ENCODE data around the gene C10orf71. TPM values are rescaled to one million over a fixed set of nuclear protein-coding genes. Genes with fewer than 3 reads are reported as not detected.

C10orf71 gene
- total RNA-seq, 2 donors from 2014 or later = 0.82 TPM; not detected in 1

DNA sequence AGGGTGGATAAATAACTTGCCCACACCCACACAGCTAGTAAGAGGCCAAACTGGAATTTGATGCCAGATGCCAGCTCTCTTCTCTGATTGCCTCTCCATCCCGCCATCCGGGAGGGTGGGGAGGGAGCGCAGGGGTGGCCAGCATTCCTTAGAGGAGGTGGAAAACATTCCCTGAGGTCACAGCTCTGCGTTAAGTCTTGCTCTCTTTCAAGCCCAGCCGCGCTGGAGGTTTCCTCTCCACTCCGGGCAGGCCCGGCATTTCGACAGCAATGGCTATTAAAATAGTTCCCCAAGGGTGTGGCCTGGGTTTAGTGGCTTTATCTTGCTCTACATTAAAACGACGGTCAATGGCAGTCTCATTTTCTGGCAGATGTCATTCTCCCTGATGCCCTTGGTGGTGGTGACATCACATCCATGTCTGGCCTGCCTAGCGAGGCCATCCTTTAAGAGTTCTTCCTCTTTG lies 16.1 kb upstream of the C10orf71 start:
- H3K4me3 ChIP-seq = no peak overlapping the region
- no peak for DNase-seq (ENCODE audit: low spot score)
- no peak overlapping the region for H3K27ac ChIP-seq
- H3K36me3 ChIP-seq = no peaks in the 10 kb centered on the region
- H3K27me3 ChIP-seq (replicated peaks; ENCODE audit: insufficient read depth) = peaks cover 4% of the 10 kb centered on the region
- TF ChIP-seq, protein P1, sequence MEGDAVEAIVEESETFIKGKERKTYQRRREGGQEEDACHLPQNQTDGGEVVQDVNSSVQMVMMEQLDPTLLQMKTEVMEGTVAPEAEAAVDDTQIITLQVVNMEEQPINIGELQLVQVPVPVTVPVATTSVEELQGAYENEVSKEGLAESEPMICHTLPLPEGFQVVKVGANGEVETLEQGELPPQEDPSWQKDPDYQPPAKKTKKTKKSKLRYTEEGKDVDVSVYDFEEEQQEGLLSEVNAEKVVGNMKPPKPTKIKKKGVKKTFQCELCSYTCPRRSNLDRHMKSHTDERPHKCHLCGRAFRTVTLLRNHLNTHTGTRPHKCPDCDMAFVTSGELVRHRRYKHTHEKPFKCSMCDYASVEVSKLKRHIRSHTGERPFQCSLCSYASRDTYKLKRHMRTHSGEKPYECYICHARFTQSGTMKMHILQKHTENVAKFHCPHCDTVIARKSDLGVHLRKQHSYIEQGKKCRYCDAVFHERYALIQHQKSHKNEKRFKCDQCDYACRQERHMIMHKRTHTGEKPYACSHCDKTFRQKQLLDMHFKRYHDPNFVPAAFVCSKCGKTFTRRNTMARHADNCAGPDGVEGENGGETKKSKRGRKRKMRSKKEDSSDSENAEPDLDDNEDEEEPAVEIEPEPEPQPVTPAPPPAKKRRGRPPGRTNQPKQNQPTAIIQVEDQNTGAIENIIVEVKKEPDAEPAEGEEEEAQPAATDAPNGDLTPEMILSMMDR (IDR thresholded peaks at IDR 0.05) = no peak
- TF ChIP-seq POLR2A (IDR thresholded peaks at IDR 0.05) = no peak
- no peak for TF ChIP-seq POLR2AphosphoS5 (IDR thresholded peaks at IDR 0.05)
- no peaks in the 10 kb centered on the region for H3K9me3 ChIP-seq
- intact Hi-C loops (cut with DNase I) = no loop called here
- H3K4me1 ChIP-seq (replicated peaks) = no peaks in the 10 kb centered on the region
- WGBS = 24% methylated on average over 12 of the region's 12 CpGs

DNA sequence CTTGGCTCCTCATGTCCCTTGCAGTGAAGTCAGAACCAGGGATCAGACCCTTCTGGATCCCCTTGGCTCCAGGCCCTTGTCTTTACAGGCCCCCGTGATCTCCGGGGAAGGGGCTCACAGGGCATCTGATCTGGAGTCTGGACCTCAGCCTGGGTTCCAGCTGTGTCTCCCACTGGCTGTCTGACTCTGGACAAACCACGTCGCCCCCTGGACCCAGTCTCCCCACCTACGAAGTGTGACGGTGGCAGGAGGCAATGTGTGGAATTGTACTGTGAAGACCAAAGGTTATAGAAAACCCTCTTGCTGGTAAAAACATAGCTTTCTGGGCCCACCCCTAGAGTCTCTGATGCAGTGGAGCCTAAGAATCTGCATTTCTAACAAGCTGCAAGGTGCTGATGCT lies 15.5 kb upstream of the C10orf71 start:
- DNase-seq (ENCODE audit: low spot score) = no peak
- WGBS = 93% methylated on average over 6 of the region's 6 CpGs
- intact Hi-C loops (cut with DNase I) = no loop called here

DNA sequence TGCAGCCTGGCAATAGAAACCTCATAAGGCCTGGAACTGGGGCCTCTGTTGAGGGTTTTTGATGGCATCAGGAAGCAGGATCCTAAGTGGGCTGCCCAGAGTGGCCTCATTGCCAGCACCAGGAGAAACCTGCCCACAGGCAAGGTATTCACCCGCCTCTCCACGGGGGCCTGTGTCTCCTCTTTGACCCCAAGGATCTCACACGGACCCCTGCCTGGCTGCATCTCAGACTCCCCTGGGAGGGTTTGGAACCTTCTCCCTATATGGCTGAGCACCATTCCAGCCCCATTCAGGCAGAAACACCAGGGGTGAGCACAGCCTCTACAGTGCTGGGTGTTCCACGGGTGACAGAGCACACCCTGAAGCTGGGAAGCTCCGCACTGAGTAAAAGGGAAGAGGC lies 14.6 kb upstream of the C10orf71 start:
- H3K4me3 ChIP-seq = no peak overlapping the region
- H3K36me3 ChIP-seq = no peaks in the 10 kb centered on the region
- H3K9me3 ChIP-seq = no peaks in the 10 kb centered on the region
- intact Hi-C loops (cut with DNase I) = no loop called here
- TF ChIP-seq POLR2A (IDR thresholded peaks at IDR 0.05) (no peak), POLR2AphosphoS5 (IDR thresholded peaks at IDR 0.05) (no peak)
- TF ChIP-seq, protein P1 (IDR thresholded peaks at IDR 0.05) = no peak
- no peak for DNase-seq (ENCODE audit: low spot score)
- 92% methylated on average over 5 of the region's 5 CpGs for WGBS
- no peak overlapping the region for H3K27ac ChIP-seq
- H3K27me3 ChIP-seq (replicated peaks; ENCODE audit: insufficient read depth) = peaks cover 4% of the 10 kb centered on the region
- H3K4me1 ChIP-seq (replicated peaks) = no peaks in the 10 kb centered on the region

More for the DNA sequence above, 15.5 kb upstream of the C10orf71 start:
- Histone ChIP-seq H3K4me3 (no peak overlapping the region), H3K27me3 (replicated peaks; ENCODE audit: insufficient read depth) (peaks cover 4% of the 10 kb centered on the region), H3K36me3 (no peaks in the 10 kb centered on the region), H3K4me1 (replicated peaks) (no peaks in the 10 kb centered on the region), H3K9me3 (no peaks in the 10 kb centered on the region), H3K27ac (no peak overlapping the region)
- TF ChIP-seq POLR2AphosphoS5 (IDR thresholded peaks at IDR 0.05) (no peak), POLR2A (IDR thresholded peaks at IDR 0.05) (no peak)
- TF ChIP-seq, protein P1 (IDR thresholded peaks at IDR 0.05) = no peak

DNA sequence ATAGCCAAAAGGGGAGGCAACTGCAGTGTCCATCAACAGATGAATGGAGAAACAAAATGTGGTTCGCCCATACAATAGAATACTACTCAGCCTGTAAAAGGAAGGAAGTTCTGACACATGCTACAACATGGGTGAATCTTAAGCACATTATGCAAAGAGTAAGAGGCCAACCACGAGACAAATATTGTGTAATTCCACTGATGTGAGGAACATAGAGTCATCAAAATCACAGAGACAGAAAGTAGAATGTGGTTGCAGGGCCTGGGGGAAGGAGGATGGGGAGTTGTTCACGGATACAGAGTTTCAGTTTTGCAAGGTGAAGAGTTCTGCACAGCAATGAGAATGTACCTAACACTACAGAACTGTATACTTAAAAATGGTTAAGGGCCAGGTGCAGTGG lies 13.7 kb upstream of the C10orf71 start:
- no peaks in the 10 kb centered on the region for H3K36me3 ChIP-seq
- H3K27me3 ChIP-seq (replicated peaks; ENCODE audit: insufficient read depth) = no peaks in the 10 kb centered on the region
- DNase-seq (ENCODE audit: low spot score) = no peak
- 79% methylated on average over 3 of the region's 3 CpGs for WGBS
- H3K27ac ChIP-seq = no peak overlapping the region
- no peak overlapping the region for H3K4me3 ChIP-seq
- no peak for TF ChIP-seq POLR2A (IDR thresholded peaks at IDR 0.05)
- TF ChIP-seq, protein P1 (IDR thresholded peaks at IDR 0.05) = no peak
- no peak for TF ChIP-seq POLR2AphosphoS5 (IDR thresholded peaks at IDR 0.05)
- H3K4me1 ChIP-seq (replicated peaks) = no peaks in the 10 kb centered on the region
- intact Hi-C loops (cut with DNase I) = no loop called here
- H3K9me3 ChIP-seq = no peaks in the 10 kb centered on the region

DNA sequence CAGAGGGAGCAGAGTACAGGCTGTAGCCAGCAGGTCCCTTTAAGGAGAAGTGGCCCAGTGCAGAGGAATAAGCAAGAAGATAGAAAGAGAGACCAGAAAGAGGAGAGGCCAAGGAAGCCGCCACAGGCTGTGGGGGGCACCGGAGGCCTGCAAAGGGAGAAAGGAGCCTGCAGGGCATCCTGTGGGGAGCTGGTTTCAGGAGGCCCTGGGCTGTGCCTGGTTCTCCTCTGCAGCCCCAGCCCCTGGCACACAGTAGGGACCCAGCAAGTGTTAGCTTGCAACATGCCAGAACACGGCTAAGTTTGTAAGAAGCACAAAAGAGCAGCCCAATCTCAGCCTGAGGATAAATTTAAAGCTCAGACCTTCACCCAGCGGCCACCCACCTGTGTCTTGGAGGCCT lies 12.3 kb upstream of the C10orf71 start:
- Histone ChIP-seq H3K4me3 (no peak overlapping the region), H3K27me3 (replicated peaks; ENCODE audit: insufficient read depth) (no peaks in the 10 kb centered on the region), H3K9me3 (no peaks in the 10 kb centered on the region), H3K36me3 (no peaks in the 10 kb centered on the region), H3K27ac (no peak overlapping the region), H3K4me1 (replicated peaks) (no peaks in the 10 kb centered on the region)
- DNase-seq (ENCODE audit: low spot score) = no peak
- TF ChIP-seq, protein P1 (IDR thresholded peaks at IDR 0.05) = no peak
- no peak for TF ChIP-seq POLR2AphosphoS5 (IDR thresholded peaks at IDR 0.05)
- no peak for TF ChIP-seq POLR2A (IDR thresholded peaks at IDR 0.05)
- intact Hi-C loops (cut with DNase I) = no loop called here
- 74% methylated on average over 4 of the region's 4 CpGs for WGBS
